IPS DF 6.9 (cell line): Measurements from ENCODE around the gene B3GNT4.
A peak's percentile ranks its signal among the peaks of the same experiment; 100 is the strongest.
"Not testable (repeated sequence)": the region's sequence is repeated elsewhere in the genome, so short reads cannot be mapped to it uniquely, and the experiment has no call there.

Source experiments
- DNase-seq: peaks from one replicate; pipeline ENCODE4 v3.0.0-alpha.2; 2013; ENCODE audit warnings: low read depth, low spot score
- H3K27ac ChIP-seq: one replicate; pipeline ENCODE4 v1.5.1; 2013; ENCODE audit warnings: low read length, control low read depth
- H3K27me3 ChIP-seq: 2 replicates; pipeline ENCODE4 v1.6.1; 2013; ENCODE audit warnings: mild to moderate bottlenecking, low read length; ENCODE audit not compliant: control insufficient read depth, insufficient read depth
- H3K36me3 ChIP-seq: 2 replicates; pipeline ENCODE4 v1.6.1; 2013; ENCODE audit warnings: low read length; ENCODE audit not compliant: control insufficient read depth, insufficient read depth
- H3K4me1 ChIP-seq: 2 replicates; pipeline ENCODE4 v1.6.1; 2013; ENCODE audit warnings: low read length; ENCODE audit not compliant: control insufficient read depth, insufficient read depth
- H3K4me3 ChIP-seq: 2 replicates; pipeline ENCODE4 v1.5.1; 2013; ENCODE audit warnings: mild to moderate bottlenecking, low read length
- H3K9me3 ChIP-seq: 2 replicates; pipeline ENCODE4 v1.6.1; 2013; ENCODE audit warnings: low read length, inconsistent platforms; ENCODE audit not compliant: control insufficient read depth, insufficient read depth
- WGBS: extraction: QIAGEN DNeasy Blood & Tissue Kit; methylation state at CpG from one replicate; pipeline ENCODE4 v1.1.7; 2013; ENCODE audit warnings: mixed read lengths, missing lambda C conversion rate; ENCODE audit not compliant: insufficient read length, insufficient coverage; 5-methylcytosine and 5-hydroxymethylcytosine counted together

Gene B3GNT4

DNA sequence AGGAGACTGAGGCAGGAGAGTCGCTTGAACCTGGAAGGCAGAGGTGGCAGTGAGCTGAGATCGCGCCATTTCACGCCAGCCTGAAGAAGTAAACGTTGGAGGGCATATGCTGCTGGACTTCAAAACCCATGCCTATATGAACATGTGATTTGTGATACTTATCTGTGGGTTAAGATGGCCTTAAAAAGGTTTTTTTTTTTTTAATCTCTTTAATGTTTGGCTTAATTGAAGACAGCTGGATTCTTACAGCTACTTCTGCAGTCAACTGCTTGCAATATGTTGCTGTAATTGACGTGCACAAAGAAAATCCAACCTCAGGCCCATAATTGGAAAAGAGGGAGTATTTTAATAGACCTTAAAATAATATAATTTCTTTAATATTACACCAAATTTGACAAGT lies 1.5 kb upstream of the B3GNT4 start:
- peaks cover 4% of the 10 kb centered on the region; the same call in 1 of the 2 replicates for H3K36me3 ChIP-seq
- H3K27ac ChIP-seq: no peak overlapping the region
- H3K27me3 ChIP-seq: peaks cover 11% of the 10 kb centered on the region; the same call in 1 of the 2 replicates
- no peaks in the 10 kb centered on the region for H3K9me3 ChIP-seq
- no CpG with 5 or more reads among the region's 6 CpGs for WGBS
- H3K4me3 ChIP-seq: no peak overlapping the region
- DNase-seq: no peak
- peaks cover 5% of the 10 kb centered on the region; the same call in 1 of the 2 replicates for H3K4me1 ChIP-seq

GRCh38 chr12:122202811-122203210 lies 698 bp upstream of the B3GNT4 start:
- peaks cover 11% of the 10 kb centered on the region; the same call in 1 of the 2 replicates for H3K27me3 ChIP-seq
- H3K4me3 ChIP-seq: peak overlapping the region; percentile 65; the same call in 1 of the 2 replicates
- not testable (repeated sequence) for H3K36me3 ChIP-seq, H3K4me1 ChIP-seq, DNase-seq, H3K9me3 ChIP-seq, H3K27ac ChIP-seq
- WGBS: no CpG with 5 or more reads among the region's 19 CpGs

DNA sequence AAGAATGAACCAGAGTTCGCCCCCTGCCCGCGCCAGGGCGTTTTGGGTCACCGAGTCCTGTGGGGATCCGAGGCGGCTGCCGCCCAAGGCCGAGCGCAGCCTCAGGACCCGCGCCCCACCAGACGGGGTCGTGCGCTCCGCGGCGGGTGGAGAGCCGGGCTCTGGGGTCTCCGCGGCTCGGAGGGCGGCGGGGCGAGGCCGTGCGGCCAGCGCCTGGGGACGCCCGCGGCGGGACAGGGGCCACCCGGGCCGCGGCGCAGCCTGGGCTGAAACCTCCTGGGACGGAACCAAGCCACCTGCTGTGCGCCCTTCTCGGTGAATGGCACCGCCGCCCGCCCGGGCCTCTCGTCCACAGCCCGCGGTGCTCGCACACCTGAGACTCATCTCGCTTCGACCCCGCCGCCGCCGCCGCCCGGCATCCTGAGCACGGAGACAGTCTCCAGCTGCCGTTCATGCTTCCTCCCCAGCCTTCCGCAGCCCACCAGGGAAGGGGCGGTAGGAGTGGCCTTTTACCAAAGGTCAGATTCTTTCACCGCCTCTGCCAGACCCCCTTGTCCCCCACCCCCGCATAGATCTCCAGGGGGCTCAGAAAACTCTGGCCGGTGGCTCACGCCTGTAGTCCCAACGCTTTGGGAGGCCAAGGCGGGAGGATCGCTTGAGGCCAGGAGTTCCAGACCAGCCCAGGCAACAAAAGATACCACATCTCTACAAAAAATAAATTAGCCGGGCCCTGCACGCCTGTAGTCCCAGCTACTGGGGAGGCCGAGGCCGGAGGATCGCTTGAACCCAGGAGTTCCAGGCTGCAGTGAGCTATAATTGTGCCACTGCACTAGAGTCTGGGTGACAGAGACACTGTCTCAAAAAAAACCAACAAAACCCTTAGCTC lies 901 bp downstream of the B3GNT4 start:
- peak overlapping the region; percentile 65; the same call in 1 of the 2 replicates for H3K4me3 ChIP-seq
- H3K4me1 ChIP-seq: peaks cover 5% of the 10 kb centered on the region; the same call in 1 of the 2 replicates
- H3K27me3 ChIP-seq: peaks cover 11% of the 10 kb centered on the region; the same call in 1 of the 2 replicates
- no CpG with 5 or more reads among the region's 71 CpGs for WGBS
- DNase-seq: no peak
- no peak overlapping the region for H3K27ac ChIP-seq
- H3K9me3 ChIP-seq: no peaks in the 10 kb centered on the region
- H3K36me3 ChIP-seq: peaks cover 11% of the 10 kb centered on the region

GRCh38 chr12:122205053-122205925 lies 1.8 kb downstream of the B3GNT4 start:
- no peak for DNase-seq
- Histone ChIP-seq H3K27ac (no peak overlapping the region), H3K4me3 (no peak overlapping the region), H3K4me1 (peaks cover 5% of the 10 kb centered on the region; the same call in 1 of the 2 replicates), H3K27me3 (peaks cover 11% of the 10 kb centered on the region; the same call in 1 of the 2 replicates), H3K36me3 (peaks cover 11% of the 10 kb centered on the region), H3K9me3 (no peaks in the 10 kb centered on the region)
- WGBS: no CpG with 5 or more reads among the region's 23 CpGs

DNA sequence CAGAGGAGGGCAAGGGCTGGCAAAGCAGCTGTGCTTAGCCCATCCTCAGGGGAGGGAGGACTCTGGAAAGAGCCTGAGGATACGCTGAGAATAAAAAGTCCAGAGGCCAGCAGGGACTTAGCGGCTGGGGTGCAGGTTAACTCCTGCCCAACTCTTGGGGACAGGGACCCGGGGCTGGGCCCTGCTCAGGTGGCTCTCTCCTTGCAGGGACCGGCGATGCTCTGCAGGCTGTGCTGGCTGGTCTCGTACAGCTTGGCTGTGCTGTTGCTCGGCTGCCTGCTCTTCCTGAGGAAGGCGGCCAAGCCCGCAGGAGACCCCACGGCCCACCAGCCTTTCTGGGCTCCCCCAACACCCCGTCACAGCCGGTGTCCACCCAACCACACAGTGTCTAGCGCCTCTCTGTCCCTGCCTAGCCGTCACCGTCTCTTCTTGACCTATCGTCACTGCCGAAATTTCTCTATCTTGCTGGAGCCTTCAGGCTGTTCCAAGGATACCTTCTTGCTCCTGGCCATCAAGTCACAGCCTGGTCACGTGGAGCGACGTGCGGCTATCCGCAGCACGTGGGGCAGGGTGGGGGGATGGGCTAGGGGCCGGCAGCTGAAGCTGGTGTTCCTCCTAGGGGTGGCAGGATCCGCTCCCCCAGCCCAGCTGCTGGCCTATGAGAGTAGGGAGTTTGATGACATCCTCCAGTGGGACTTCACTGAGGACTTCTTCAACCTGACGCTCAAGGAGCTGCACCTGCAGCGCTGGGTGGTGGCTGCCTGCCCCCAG lies 2.8 kb downstream of the B3GNT4 start:
- DNase-seq: no peak
- H3K27me3 ChIP-seq: peaks cover 11% of the 10 kb centered on the region; the same call in 1 of the 2 replicates
- H3K9me3 ChIP-seq: no peaks in the 10 kb centered on the region
- no peak overlapping the region for H3K4me3 ChIP-seq
- H3K36me3 ChIP-seq: peaks cover 11% of the 10 kb centered on the region
- H3K27ac ChIP-seq: no peak overlapping the region
- no CpG with 5 or more reads among the region's 27 CpGs for WGBS
- peaks cover 5% of the 10 kb centered on the region; the same call in 1 of the 2 replicates for H3K4me1 ChIP-seq

DNA sequence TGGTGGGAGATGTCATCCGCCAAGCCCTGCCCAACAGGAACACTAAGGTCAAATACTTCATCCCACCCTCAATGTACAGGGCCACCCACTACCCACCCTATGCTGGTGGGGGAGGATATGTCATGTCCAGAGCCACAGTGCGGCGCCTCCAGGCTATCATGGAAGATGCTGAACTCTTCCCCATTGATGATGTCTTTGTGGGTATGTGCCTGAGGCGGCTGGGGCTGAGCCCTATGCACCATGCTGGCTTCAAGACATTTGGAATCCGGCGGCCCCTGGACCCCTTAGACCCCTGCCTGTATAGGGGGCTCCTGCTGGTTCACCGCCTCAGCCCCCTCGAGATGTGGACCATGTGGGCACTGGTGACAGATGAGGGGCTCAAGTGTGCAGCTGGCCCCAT lies 3.5 kb downstream of the B3GNT4 start:
- H3K36me3 ChIP-seq: peaks cover 11% of the 10 kb centered on the region

DNA sequence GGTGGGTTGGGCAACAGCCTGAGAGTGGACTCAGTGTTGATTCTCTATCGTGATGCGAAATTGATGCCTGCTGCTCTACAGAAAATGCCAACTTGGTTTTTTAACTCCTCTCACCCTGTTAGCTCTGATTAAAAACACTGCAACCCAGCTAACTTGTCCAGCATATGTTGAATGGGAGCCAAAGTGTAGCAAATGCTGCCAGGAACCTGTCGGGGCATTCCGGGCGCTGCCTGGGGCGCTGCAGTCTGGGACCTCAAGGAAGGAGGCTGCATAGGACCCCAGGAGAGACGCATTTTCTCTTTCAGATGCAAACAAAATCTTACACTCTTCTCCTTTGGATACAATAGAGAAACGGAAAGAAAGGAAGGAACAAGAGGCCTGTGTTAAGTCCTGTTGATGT lies 3.9 kb downstream of the B3GNT4 start:
- Histone ChIP-seq H3K27me3 (peaks cover 11% of the 10 kb centered on the region; the same call in 1 of the 2 replicates), H3K36me3 (peaks cover 11% of the 10 kb centered on the region)
- no CpG with 5 or more reads among the region's 8 CpGs for WGBS

More for the DNA sequence above, 3.5 kb downstream of the B3GNT4 start:
- WGBS: no CpG with 5 or more reads among the region's 8 CpGs
- H3K4me1 ChIP-seq: peaks cover 5% of the 10 kb centered on the region; the same call in 1 of the 2 replicates
- DNase-seq: no peak
- H3K27ac ChIP-seq: no peak overlapping the region
- no peak overlapping the region for H3K4me3 ChIP-seq
- no peaks in the 10 kb centered on the region for H3K9me3 ChIP-seq
- peaks cover 11% of the 10 kb centered on the region; the same call in 1 of the 2 replicates for H3K27me3 ChIP-seq

DNA sequence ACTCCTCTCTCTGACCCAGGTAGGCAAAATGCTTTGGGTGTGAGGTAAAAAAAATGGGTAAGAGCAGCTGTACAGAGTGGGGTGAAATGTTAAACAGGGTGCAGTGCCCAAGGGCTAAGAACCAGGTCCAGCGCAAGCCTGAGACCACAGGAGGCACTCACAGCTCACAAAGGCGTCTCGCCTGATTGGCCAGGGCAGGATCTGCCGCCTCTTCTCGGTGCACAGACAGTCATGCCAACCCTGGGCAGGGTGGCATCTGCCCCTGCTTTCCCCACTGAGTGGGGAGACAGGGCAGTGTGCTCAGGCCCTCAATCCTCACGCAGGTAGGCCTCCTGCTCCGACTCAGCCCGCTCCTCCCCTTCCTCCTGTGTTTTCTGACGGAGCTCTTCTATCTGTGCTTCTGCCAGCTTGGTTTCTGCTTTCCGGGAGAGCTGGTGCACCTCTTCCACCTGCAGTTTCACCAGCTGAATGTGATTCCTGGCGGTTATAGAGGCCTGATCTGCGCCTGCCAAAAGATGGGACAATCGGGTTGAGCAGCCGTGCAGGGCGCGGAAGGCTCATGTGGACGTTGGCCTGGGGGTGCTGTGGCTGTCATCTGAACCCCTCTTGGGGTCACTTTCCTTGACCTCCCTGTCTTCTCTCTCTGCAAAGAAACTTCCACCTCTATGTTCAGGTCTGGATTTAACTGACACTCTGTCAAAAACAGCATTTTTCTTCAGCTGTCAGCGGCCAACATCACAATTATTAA lies 4.7 kb downstream of the B3GNT4 start:
- H3K4me1 ChIP-seq: peaks cover 5% of the 10 kb centered on the region; the same call in 1 of the 2 replicates
- peaks cover 13% of the 10 kb centered on the region for H3K36me3 ChIP-seq
- DNase-seq: no peak
- no peaks in the 10 kb centered on the region for H3K9me3 ChIP-seq
- WGBS: no CpG with 5 or more reads among the region's 18 CpGs
- no peak overlapping the region for H3K27ac ChIP-seq
- H3K27me3 ChIP-seq: peaks cover 11% of the 10 kb centered on the region; the same call in 1 of the 2 replicates
- H3K4me3 ChIP-seq: no peak overlapping the region

More for the DNA sequence above, 3.9 kb downstream of the B3GNT4 start:
- no peak for DNase-seq
- Histone ChIP-seq H3K4me3 (no peak overlapping the region), H3K4me1 (peaks cover 5% of the 10 kb centered on the region; the same call in 1 of the 2 replicates), H3K27ac (no peak overlapping the region), H3K9me3 (no peaks in the 10 kb centered on the region)

GRCh38 chr12:122215771-122216170 lies 12.3 kb downstream of the B3GNT4 start:
- no peaks in the 10 kb centered on the region for H3K9me3 ChIP-seq
- no peaks in the 10 kb centered on the region for H3K4me1 ChIP-seq
- no CpG with 5 or more reads among the region's 5 CpGs for WGBS
- no peak overlapping the region for H3K27ac ChIP-seq
- H3K36me3 ChIP-seq: peaks cover 21% of the 10 kb centered on the region
- H3K27me3 ChIP-seq: no peaks in the 10 kb centered on the region
- H3K4me3 ChIP-seq: no peak overlapping the region
- no peak for DNase-seq
